H9 (cell line): ENCODE results near the gene TOMM7. TPM values are rescaled to one million over a fixed set of nuclear protein-coding genes. Genes with fewer than 3 reads are reported as not detected.
A peak's percentile ranks its signal among the peaks of the same experiment; 100 is the strongest.

Source experiments
- DNase-seq: peaks from one replicate; pipeline ENCODE4 v3.0.0-alpha.2; 2017
- H2AFZ ChIP-seq: one replicate; pipeline ENCODE4 v1.6.1; 2013; ENCODE audit warnings: mild to moderate bottlenecking, low read length, control low read depth, moderate library complexity
- H2AK5ac ChIP-seq: 2 replicates; pipeline ENCODE4 v1.6.1; 2013; ENCODE audit warnings: low read length, control low read depth, mixed read lengths; ENCODE audit not compliant: insufficient read length
- H2BK120ac ChIP-seq: one replicate; pipeline ENCODE4 v1.6.1; 2013; ENCODE audit warnings: low read depth, mild to moderate bottlenecking, low read length, control low read depth, inconsistent platforms; ENCODE audit not compliant: poor library complexity, severe bottlenecking
- H2BK12ac ChIP-seq: 2 replicates; pipeline ENCODE4 v1.6.1; 2013; ENCODE audit warnings: low read length, control low read depth, mixed read lengths, low read depth; ENCODE audit not compliant: insufficient read length
- H2BK15ac ChIP-seq: 2 replicates; pipeline ENCODE4 v1.6.1; 2013; ENCODE audit warnings: low read depth, low read length, control low read depth
- H2BK20ac ChIP-seq: one replicate; pipeline ENCODE4 v1.6.1; 2013; ENCODE audit warnings: low read depth, mild to moderate bottlenecking, low read length, control low read depth, inconsistent platforms; ENCODE audit not compliant: poor library complexity, severe bottlenecking
- H2BK5ac ChIP-seq: 2 replicates; pipeline ENCODE4 v1.6.1; 2013; ENCODE audit warnings: low read length, control low read depth, mixed read lengths; ENCODE audit not compliant: insufficient read length
- H3K14ac ChIP-seq: 2 replicates; pipeline ENCODE4 v1.6.1; 2013; ENCODE audit warnings: low read length, control low read depth; ENCODE audit not compliant: insufficient read depth
- H3K18ac ChIP-seq: 2 replicates; pipeline ENCODE4 v1.6.1; 2013; ENCODE audit warnings: low read depth, mild to moderate bottlenecking, mixed read lengths, low read length, control low read depth; ENCODE audit not compliant: insufficient read length
- H3K23ac ChIP-seq: 2 replicates; pipeline ENCODE4 v1.6.1; 2013; ENCODE audit warnings: low read length, control low read depth, mixed read lengths, low read depth; ENCODE audit not compliant: insufficient read length
- H3K23me2 ChIP-seq: 2 replicates; pipeline ENCODE4 v1.6.1; 2013; ENCODE audit warnings: low read depth, mild to moderate bottlenecking, mixed read lengths, low read length, control low read depth; ENCODE audit not compliant: insufficient read length, poor library complexity, severe bottlenecking
- H3K27ac ChIP-seq: 2 replicates; pipeline ENCODE4 v1.5.1; 2013; ENCODE audit warnings: low read length, control low read depth, mixed read lengths, low read depth; ENCODE audit not compliant: insufficient read length
- H3K27me3 ChIP-seq: 2 replicates; pipeline ENCODE4 v1.6.1; 2013; ENCODE audit warnings: low read length, control low read depth, inconsistent platforms; ENCODE audit not compliant: insufficient read depth
- H3K4ac ChIP-seq: 2 replicates; pipeline ENCODE4 v1.6.1; 2013; ENCODE audit warnings: low read depth, mild to moderate bottlenecking, control low read depth, inconsistent platforms, low read length, moderate library complexity
- H3K4me1 ChIP-seq: 2 replicates; pipeline ENCODE4 v1.6.1; 2013; ENCODE audit warnings: low read length, control low read depth, inconsistent platforms; ENCODE audit not compliant: insufficient read depth
- H3K4me2 ChIP-seq: 2 replicates; pipeline ENCODE4 v1.6.1; 2013; ENCODE audit warnings: low read length, control low read depth, mixed read lengths; ENCODE audit not compliant: insufficient read length, insufficient read depth
- H3K56ac ChIP-seq: 2 replicates; pipeline ENCODE4 v1.6.1; 2013; ENCODE audit warnings: low read depth, mild to moderate bottlenecking, mixed read lengths, low read length, control low read depth; ENCODE audit not compliant: insufficient read length
- H3K79me1 ChIP-seq: 2 replicates; pipeline ENCODE4 v1.6.1; 2013; ENCODE audit warnings: low read depth, mild to moderate bottlenecking, moderate library complexity, low read length, control low read depth, inconsistent platforms; ENCODE audit not compliant: insufficient read depth, poor library complexity, severe bottlenecking
- H3K79me2 ChIP-seq: 2 replicates; pipeline ENCODE4 v1.6.1; 2013; ENCODE audit warnings: low read length, control low read depth, inconsistent platforms; ENCODE audit not compliant: insufficient read depth
- H3K9ac ChIP-seq: 2 replicates; pipeline ENCODE4 v1.6.1; 2013; ENCODE audit warnings: low read length, control low read depth, mixed read lengths; ENCODE audit not compliant: insufficient read length; ENCODE audit errors: extremely low read depth
- H3K9me3 ChIP-seq: one replicate; pipeline ENCODE4 v1.6.1; 2013; ENCODE audit warnings: low read depth, low read length, inconsistent platforms; ENCODE audit not compliant: control insufficient read depth
- H3T11ph ChIP-seq: one replicate; pipeline ENCODE4 v1.6.1; 2013; ENCODE audit warnings: mild to moderate bottlenecking, low read length, control low read depth, inconsistent platforms
- H4K20me1 ChIP-seq: one replicate; pipeline ENCODE4 v1.6.1; 2013; ENCODE audit not compliant: control insufficient read depth, insufficient read length, insufficient read depth
- H4K5ac ChIP-seq: 2 replicates; pipeline ENCODE4 v1.6.1; 2013; ENCODE audit warnings: low read depth, mild to moderate bottlenecking, mixed read lengths, low read length, control low read depth; ENCODE audit not compliant: insufficient read length
- H4K8ac ChIP-seq: replicated peaks from 2 replicates; pipeline ENCODE4 v1.6.1; 2013; ENCODE audit warnings: low read length, control low read depth, mixed read lengths, low read depth; ENCODE audit not compliant: insufficient read length
- H4K91ac ChIP-seq: 2 replicates; pipeline ENCODE4 v1.6.1; 2013; ENCODE audit warnings: low read depth, mild to moderate bottlenecking, moderate library complexity, mixed read lengths, low read length, control low read depth; ENCODE audit not compliant: insufficient read length
- H3K27ac Mint-ChIP-seq, 3 experiments: 2 replicates in 2 of 3; 3 replicates in 1 of 3; pipeline ENCODE4 v1.8.0; 2020 to 2021; ENCODE audit warnings: mixed read lengths in 3 of 3, mild to moderate bottlenecking in 1 of 3, moderate library complexity in 1 of 3
- H3K27me3 Mint-ChIP-seq: 2 replicates; pipeline ENCODE4 v1.8.0; 2021; ENCODE audit warnings: low read depth, mild to moderate bottlenecking, moderate library complexity, mixed read lengths
- H3K36me3 Mint-ChIP-seq, 3 experiments: 2 replicates in 2 of 3; 3 replicates in 1 of 3; pipeline ENCODE4 v1.8.0; 2020 to 2021; ENCODE audit warnings: low read depth in 3 of 3, mixed read lengths in 3 of 3; ENCODE audit not compliant: insufficient read depth in 1 of 3
- H3K4me1 Mint-ChIP-seq, 2 experiments: 2 replicates each; pipeline ENCODE4 v1.8.0; 2020; ENCODE audit warnings: mixed read lengths in 2 of 2
- H3K4me3 Mint-ChIP-seq, 2 experiments: 2 replicates in 1 of 2; 3 replicates in 1 of 2; pipeline ENCODE4 v1.8.0; 2020 to 2021; ENCODE audit warnings: mild to moderate bottlenecking in 2 of 2, mixed read lengths in 2 of 2, moderate library complexity in 1 of 2
- H3K9me3 Mint-ChIP-seq, 2 experiments: 2 replicates in 1 of 2; 3 replicates in 1 of 2; pipeline ENCODE4 v1.8.0; 2020; ENCODE audit warnings: mild to moderate bottlenecking in 2 of 2, mixed read lengths in 2 of 2, moderate library complexity in 1 of 2
- WGBS: extraction: QIAGEN DNeasy Blood & Tissue Kit; methylation state at CpG from one replicate; pipeline ENCODE4 v1.1.7; 2013; ENCODE audit warnings: missing lambda C conversion rate, low lambda C conversion rate, mixed read lengths; ENCODE audit not compliant: insufficient read length; ENCODE audit errors: extremely low coverage; 5-methylcytosine and 5-hydroxymethylcytosine counted together
- total RNA-seq: library from RNA; stranded (reverse); gene quantifications from 2 replicates; pipeline ENCODE4 v1.2.1, GENCODE V29; 2021
- TF ChIP-seq, protein P1 (sequence below): fragments of 200-600 bp; sonication (generic); conservative IDR thresholded peaks from 3 replicates; pipeline ENCODE4 v1.8.0; 2021; ENCODE audit warnings: antibody characterized with exemption, mild to moderate bottlenecking

TOMM7 gene
- total RNA-seq, 1 experiment from 2014 or later, result 368 TPM

DNA sequence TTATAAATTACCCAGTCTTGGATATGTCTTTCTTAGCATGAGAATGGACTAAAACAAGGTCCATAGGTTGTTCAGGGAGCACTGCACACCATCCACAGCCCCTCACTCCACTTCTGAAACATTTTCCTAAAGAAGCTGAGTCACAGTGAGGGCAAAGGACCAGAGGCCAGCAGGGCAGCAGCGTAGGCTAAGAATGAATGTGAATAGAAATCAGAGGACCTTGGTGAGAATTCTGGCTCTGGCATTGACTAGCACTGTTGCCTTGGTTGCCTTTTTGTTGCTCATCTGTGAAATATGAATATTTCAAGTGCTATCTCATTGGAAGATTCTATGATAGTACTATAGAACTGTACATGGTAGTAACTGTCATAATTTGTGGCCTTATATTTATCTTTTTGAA is 41.7 kb upstream of the TOMM7 start:
- H3K79me2 ChIP-seq, result no peaks in the 10 kb centered on the region
- H3K4ac ChIP-seq, result no peak overlapping the region
- H3T11ph ChIP-seq, result no peak overlapping the region
- H2AFZ ChIP-seq, result no peak overlapping the region
- H3K23me2 ChIP-seq, result no peaks in the 10 kb centered on the region
- no peak overlapping the region for H3K23ac ChIP-seq
- H2BK120ac ChIP-seq, result no peak overlapping the region
- no peaks in the 10 kb centered on the region for H3K27me3 Mint-ChIP-seq
- no peak overlapping the region for H3K14ac ChIP-seq
- no peaks in the 10 kb centered on the region; a peak in 1 of 5 replicates for H3K9me3 Mint-ChIP-seq
- H3K56ac ChIP-seq, result no peak overlapping the region
- no peak overlapping the region for H3K4me3 Mint-ChIP-seq
- peaks cover 20 to 32% of the 10 kb centered on the region in 2 experiments for H3K4me1 Mint-ChIP-seq
- H2AK5ac ChIP-seq, result no peak overlapping the region
- no peak overlapping the region for H3K18ac ChIP-seq
- no peak overlapping the region for H3K9ac ChIP-seq
- DNase-seq, result no peak
- no peaks in the 10 kb centered on the region for H3K9me3 ChIP-seq
- TF ChIP-seq, protein P1, sequence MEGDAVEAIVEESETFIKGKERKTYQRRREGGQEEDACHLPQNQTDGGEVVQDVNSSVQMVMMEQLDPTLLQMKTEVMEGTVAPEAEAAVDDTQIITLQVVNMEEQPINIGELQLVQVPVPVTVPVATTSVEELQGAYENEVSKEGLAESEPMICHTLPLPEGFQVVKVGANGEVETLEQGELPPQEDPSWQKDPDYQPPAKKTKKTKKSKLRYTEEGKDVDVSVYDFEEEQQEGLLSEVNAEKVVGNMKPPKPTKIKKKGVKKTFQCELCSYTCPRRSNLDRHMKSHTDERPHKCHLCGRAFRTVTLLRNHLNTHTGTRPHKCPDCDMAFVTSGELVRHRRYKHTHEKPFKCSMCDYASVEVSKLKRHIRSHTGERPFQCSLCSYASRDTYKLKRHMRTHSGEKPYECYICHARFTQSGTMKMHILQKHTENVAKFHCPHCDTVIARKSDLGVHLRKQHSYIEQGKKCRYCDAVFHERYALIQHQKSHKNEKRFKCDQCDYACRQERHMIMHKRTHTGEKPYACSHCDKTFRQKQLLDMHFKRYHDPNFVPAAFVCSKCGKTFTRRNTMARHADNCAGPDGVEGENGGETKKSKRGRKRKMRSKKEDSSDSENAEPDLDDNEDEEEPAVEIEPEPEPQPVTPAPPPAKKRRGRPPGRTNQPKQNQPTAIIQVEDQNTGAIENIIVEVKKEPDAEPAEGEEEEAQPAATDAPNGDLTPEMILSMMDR, result no peak
- WGBS, result no CpG with 5 or more reads among the region's 1 CpG
- no peak overlapping the region for H4K8ac ChIP-seq
- H2BK12ac ChIP-seq, result no peak overlapping the region
- no peak overlapping the region for H4K5ac ChIP-seq
- H4K91ac ChIP-seq, result no peak overlapping the region
- no peak overlapping the region for H3K4me2 ChIP-seq
- peak overlapping the region; percentile 7 to 87 (median 79); a peak in 4 of 7 replicates for H3K27ac Mint-ChIP-seq
- H2BK15ac ChIP-seq, result no peak overlapping the region
- H2BK5ac ChIP-seq, result no peak overlapping the region
- no peaks in the 10 kb centered on the region for H3K79me1 ChIP-seq
- H2BK20ac ChIP-seq, result no peak overlapping the region
- H3K27ac ChIP-seq, result no peak overlapping the region
- no peaks in the 10 kb centered on the region for H4K20me1 ChIP-seq
- peaks cover 16 to 53% (median 41%) of the 10 kb centered on the region in 3 experiments for H3K36me3 Mint-ChIP-seq
- H3K4me1 ChIP-seq, result peaks cover 2% of the 10 kb centered on the region; the same call in 1 of the 2 replicates
- H3K27me3 ChIP-seq, result no peaks in the 10 kb centered on the region
